Gastroesophageal sphincter (tissue), 3 donors: ENCODE data around the gene SMG5.

Source experiments
- EP300 ChIP-seq: sonication (generic); formaldehyde crosslinking; IDR thresholded peaks from one replicate; pipeline ENCODE4 v1.6.1; 2017; ENCODE audit warnings: antibody characterized with exemption, mild to moderate bottlenecking
- POLR2A ChIP-seq, 2 donors: fragments of 450-650 bp; IDR thresholded peaks; one replicate each; pipeline ENCODE4 v1.6.1; 2017; ENCODE audit warnings: antibody characterized with exemption in 2 of 2, mild to moderate bottlenecking in 2 of 2, moderate library complexity in 1 of 2
- POLR2AphosphoS5 ChIP-seq: sonication (generic); formaldehyde crosslinking; IDR thresholded peaks from one replicate; pipeline ENCODE4 v1.6.1; 2017; ENCODE audit warnings: antibody characterized with exemption
- TF ChIP-seq, protein P1 (sequence below), 4 experiments: fragments of 200-600 bp in 2 of 4; fragments of 450-650 bp in 2 of 4; sonication (generic) in 1 of 4; IDR thresholded peaks; one replicate each; pipeline ENCODE4 v1.5.1; 2017 to 2019; ENCODE audit warnings: antibody characterized with exemption in 4 of 4, mild to moderate bottlenecking in 2 of 4, moderate library complexity in 2 of 4

DNA sequence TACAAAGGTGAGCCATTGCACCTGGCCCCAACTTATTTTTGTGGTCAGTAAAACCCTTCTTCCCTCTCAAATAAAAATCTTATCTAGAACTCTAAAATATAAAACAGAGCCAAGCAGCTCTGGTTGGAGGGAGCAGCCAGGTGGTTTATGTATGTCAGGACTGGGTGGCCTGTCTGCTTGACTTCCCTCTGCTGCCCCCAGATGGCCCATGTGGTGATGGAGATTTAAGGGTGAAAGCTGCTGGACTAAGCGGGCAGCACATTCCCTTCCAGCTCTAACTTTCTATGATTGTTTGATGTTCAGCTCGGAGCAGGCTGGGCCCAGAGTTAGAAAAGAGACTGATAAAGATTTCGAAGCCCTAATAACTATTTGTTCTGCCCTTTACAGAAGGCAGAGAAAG lies 22.8 kb downstream of the SMG5 start:
- TF ChIP-seq, protein P1, sequence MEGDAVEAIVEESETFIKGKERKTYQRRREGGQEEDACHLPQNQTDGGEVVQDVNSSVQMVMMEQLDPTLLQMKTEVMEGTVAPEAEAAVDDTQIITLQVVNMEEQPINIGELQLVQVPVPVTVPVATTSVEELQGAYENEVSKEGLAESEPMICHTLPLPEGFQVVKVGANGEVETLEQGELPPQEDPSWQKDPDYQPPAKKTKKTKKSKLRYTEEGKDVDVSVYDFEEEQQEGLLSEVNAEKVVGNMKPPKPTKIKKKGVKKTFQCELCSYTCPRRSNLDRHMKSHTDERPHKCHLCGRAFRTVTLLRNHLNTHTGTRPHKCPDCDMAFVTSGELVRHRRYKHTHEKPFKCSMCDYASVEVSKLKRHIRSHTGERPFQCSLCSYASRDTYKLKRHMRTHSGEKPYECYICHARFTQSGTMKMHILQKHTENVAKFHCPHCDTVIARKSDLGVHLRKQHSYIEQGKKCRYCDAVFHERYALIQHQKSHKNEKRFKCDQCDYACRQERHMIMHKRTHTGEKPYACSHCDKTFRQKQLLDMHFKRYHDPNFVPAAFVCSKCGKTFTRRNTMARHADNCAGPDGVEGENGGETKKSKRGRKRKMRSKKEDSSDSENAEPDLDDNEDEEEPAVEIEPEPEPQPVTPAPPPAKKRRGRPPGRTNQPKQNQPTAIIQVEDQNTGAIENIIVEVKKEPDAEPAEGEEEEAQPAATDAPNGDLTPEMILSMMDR (IDR thresholded peaks at IDR 0.05), result no peak
- TF ChIP-seq POLR2AphosphoS5, result no peak
- TF ChIP-seq POLR2A (IDR thresholded peaks at IDR 0.05), result no peak
- TF ChIP-seq EP300, result no peak
